Measurements from ENCODE around the gene FRA10AC1.

DNA sequence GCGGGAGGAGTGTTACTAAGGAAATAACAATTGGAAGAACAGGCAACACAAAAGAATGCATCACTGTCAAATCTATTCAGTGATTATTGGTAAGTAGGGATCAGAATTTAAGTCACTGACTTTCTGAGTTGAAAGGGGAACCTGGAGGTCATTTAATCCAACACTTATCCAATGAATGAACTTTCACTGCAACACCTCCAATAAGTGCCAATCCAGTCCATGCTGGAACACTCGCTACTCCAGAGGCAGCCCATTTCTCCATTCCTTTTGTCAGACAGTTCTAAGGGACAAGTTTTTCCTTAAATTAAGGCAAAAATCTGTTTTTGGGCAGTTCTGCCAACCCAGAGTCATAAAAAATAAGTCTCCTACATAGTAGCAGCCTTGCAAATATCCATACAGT lies 29.5 kb downstream of the FRA10AC1 start:
- TF ChIP-seq EZH2 (IDR thresholded peaks at IDR 0.05; ENCODE audit: low read depth), result no peak
- TF ChIP-seq, protein P1, sequence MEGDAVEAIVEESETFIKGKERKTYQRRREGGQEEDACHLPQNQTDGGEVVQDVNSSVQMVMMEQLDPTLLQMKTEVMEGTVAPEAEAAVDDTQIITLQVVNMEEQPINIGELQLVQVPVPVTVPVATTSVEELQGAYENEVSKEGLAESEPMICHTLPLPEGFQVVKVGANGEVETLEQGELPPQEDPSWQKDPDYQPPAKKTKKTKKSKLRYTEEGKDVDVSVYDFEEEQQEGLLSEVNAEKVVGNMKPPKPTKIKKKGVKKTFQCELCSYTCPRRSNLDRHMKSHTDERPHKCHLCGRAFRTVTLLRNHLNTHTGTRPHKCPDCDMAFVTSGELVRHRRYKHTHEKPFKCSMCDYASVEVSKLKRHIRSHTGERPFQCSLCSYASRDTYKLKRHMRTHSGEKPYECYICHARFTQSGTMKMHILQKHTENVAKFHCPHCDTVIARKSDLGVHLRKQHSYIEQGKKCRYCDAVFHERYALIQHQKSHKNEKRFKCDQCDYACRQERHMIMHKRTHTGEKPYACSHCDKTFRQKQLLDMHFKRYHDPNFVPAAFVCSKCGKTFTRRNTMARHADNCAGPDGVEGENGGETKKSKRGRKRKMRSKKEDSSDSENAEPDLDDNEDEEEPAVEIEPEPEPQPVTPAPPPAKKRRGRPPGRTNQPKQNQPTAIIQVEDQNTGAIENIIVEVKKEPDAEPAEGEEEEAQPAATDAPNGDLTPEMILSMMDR (conservative IDR thresholded peaks at IDR 0.05), result no peak

Data from PC-9 (cell line).